ENCODE data around the gene EIF1. TPM values are rescaled to one million over a fixed set of nuclear protein-coding genes. Genes with fewer than 3 reads are reported as not detected.

The EIF1 gene
- total RNA-seq, 1 experiment from 2014 or later, result 651 TPM

GRCh38 chr17:41710472-41711090 lies 21.9 kb downstream of the EIF1 start:
- H3K4me1 ChIP-seq (ENCODE audit: insufficient read depth, low read length), result no peaks in the 10 kb centered on the region
- no peaks in the 10 kb centered on the region for H3K9me3 ChIP-seq (ENCODE audit: control insufficient read depth, low read depth, low read length)
- H3K23ac ChIP-seq (ENCODE audit: insufficient read length, low read depth, low read length), result no peak overlapping the region
- H3T11ph ChIP-seq (ENCODE audit: low read length), result no peak overlapping the region
- H3K79me2 ChIP-seq (ENCODE audit: insufficient read depth, low read length), result no peaks in the 10 kb centered on the region
- no peak overlapping the region for H3K14ac ChIP-seq (ENCODE audit: insufficient read depth, low read length)
- Mint-ChIP-seq H3K9me3 (peaks cover 12 to 14% of the 10 kb centered on the region in 2 experiments), H3K36me3 (ENCODE audit: insufficient read depth in 1 of 3, low read depth in 3 of 3) (peaks cover 0 to 6% (median 4%) of the 10 kb centered on the region in 3 experiments; a peak in 3 of 7 replicates), H3K27me3 (ENCODE audit: low read depth) (peaks cover 99% of the 10 kb centered on the region), H3K4me1 (peaks cover 10 to 12% of the 10 kb centered on the region in 2 experiments), H3K4me3 (no peak overlapping the region), H3K27ac (no peak overlapping the region)
- DNase-seq, result no peak
- TF ChIP-seq, protein P1, sequence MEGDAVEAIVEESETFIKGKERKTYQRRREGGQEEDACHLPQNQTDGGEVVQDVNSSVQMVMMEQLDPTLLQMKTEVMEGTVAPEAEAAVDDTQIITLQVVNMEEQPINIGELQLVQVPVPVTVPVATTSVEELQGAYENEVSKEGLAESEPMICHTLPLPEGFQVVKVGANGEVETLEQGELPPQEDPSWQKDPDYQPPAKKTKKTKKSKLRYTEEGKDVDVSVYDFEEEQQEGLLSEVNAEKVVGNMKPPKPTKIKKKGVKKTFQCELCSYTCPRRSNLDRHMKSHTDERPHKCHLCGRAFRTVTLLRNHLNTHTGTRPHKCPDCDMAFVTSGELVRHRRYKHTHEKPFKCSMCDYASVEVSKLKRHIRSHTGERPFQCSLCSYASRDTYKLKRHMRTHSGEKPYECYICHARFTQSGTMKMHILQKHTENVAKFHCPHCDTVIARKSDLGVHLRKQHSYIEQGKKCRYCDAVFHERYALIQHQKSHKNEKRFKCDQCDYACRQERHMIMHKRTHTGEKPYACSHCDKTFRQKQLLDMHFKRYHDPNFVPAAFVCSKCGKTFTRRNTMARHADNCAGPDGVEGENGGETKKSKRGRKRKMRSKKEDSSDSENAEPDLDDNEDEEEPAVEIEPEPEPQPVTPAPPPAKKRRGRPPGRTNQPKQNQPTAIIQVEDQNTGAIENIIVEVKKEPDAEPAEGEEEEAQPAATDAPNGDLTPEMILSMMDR (conservative IDR thresholded peaks at IDR 0.05), result no peak
- H3K4ac ChIP-seq (ENCODE audit: low read depth, low read length), result no peak overlapping the region
- peaks cover 41% of the 10 kb centered on the region; the same call in 1 of the 2 replicates for H3K27me3 ChIP-seq (ENCODE audit: insufficient read depth, low read length)
- no peak overlapping the region for H2BK120ac ChIP-seq (ENCODE audit: low read depth, low read length, poor library complexity, severe bottlenecking)
- no peak overlapping the region for H2BK12ac ChIP-seq (ENCODE audit: insufficient read length, low read depth, low read length)
- H4K5ac ChIP-seq (ENCODE audit: insufficient read length, low read depth, low read length), result no peak overlapping the region
- no peak overlapping the region for H2BK15ac ChIP-seq (ENCODE audit: low read depth, low read length)
- no peak overlapping the region for H2BK20ac ChIP-seq (ENCODE audit: low read depth, low read length, poor library complexity, severe bottlenecking)
- H2BK5ac ChIP-seq (ENCODE audit: insufficient read length, low read length), result no peak overlapping the region
- no peak overlapping the region for H3K4me2 ChIP-seq (ENCODE audit: insufficient read depth, insufficient read length, low read length)
- no peak overlapping the region for H3K27ac ChIP-seq (ENCODE audit: insufficient read length, low read depth, low read length)
- no peak overlapping the region for H3K9ac ChIP-seq (ENCODE audit: extremely low read depth, insufficient read length, low read length)
- H3K18ac ChIP-seq (ENCODE audit: insufficient read length, low read depth, low read length), result no peak overlapping the region
- H2AK5ac ChIP-seq (ENCODE audit: insufficient read length, low read length), result no peak overlapping the region
- no peaks in the 10 kb centered on the region for H3K23me2 ChIP-seq (ENCODE audit: insufficient read length, low read depth, low read length, poor library complexity, severe bottlenecking)
- no peaks in the 10 kb centered on the region for H3K79me1 ChIP-seq (ENCODE audit: insufficient read depth, low read depth, low read length, poor library complexity, severe bottlenecking)
- H3K56ac ChIP-seq (ENCODE audit: insufficient read length, low read depth, low read length), result no peak overlapping the region
- WGBS (ENCODE audit: extremely low coverage, insufficient read length, low lambda C conversion rate), result no CpG with 5 or more reads among the region's 8 CpGs
- H2AFZ ChIP-seq (ENCODE audit: low read length), result no peak overlapping the region
- no peak overlapping the region for H4K8ac ChIP-seq (replicated peaks; ENCODE audit: insufficient read length, low read depth, low read length)
- H4K91ac ChIP-seq (ENCODE audit: insufficient read length, low read depth, low read length), result no peak overlapping the region
- H4K20me1 ChIP-seq (ENCODE audit: control insufficient read depth, insufficient read depth, insufficient read length), result no peaks in the 10 kb centered on the region
